ENCODE measurements around the gene GREB1.

- TF ChIP-seq, protein P1, sequence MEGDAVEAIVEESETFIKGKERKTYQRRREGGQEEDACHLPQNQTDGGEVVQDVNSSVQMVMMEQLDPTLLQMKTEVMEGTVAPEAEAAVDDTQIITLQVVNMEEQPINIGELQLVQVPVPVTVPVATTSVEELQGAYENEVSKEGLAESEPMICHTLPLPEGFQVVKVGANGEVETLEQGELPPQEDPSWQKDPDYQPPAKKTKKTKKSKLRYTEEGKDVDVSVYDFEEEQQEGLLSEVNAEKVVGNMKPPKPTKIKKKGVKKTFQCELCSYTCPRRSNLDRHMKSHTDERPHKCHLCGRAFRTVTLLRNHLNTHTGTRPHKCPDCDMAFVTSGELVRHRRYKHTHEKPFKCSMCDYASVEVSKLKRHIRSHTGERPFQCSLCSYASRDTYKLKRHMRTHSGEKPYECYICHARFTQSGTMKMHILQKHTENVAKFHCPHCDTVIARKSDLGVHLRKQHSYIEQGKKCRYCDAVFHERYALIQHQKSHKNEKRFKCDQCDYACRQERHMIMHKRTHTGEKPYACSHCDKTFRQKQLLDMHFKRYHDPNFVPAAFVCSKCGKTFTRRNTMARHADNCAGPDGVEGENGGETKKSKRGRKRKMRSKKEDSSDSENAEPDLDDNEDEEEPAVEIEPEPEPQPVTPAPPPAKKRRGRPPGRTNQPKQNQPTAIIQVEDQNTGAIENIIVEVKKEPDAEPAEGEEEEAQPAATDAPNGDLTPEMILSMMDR (conservative IDR thresholded peaks at IDR 0.05 in 1 of 2, IDR thresholded peaks at IDR 0.05 in 1 of 2; ENCODE audit: extremely low read depth in 1 of 2, insufficient read depth in 1 of 2, low read depth in 1 of 2, low read length in 2 of 2): no peak
- TF ChIP-seq EZH2 (IDR thresholded peaks at IDR 0.05; ENCODE audit: borderline replicate concordance, low read length): no peak
Observed at GRCh38 chr2:11528228-11528627, 5.6 kb upstream of the GREB1 start.
